GM10248 (cell line): ENCODE measurements around the gene LIF.

Experiments
- CTCF ChIA-PET: fragments of 300-600 bp; sonication (Branson Sonifier 250); formaldehyde crosslinking; extraction: SDS; loops from one replicate; lab custom pipeline; 2021; ENCODE audit warnings: antibody characterized with exemption; lab: Yijun Ruan, JAX
- POLR2A ChIA-PET: fragments of 350-650 bp; sonication (Branson Sonifier 250); formaldehyde crosslinking; extraction: SDS; loops from one replicate; lab custom pipeline; 2020; ENCODE audit warnings: antibody characterized with exemption; lab: Yijun Ruan, JAX
- DNase-seq: peaks from one replicate; pipeline ENCODE4 v3.0.0; 2012; ENCODE audit errors: extremely low spot score
- CTCF ChIP-seq: IDR thresholded peaks from 2 replicates; pipeline ENCODE4 v1.5.1; 2012; ENCODE audit warnings: mild to moderate bottlenecking, low read depth; ENCODE audit errors: extremely low read depth, missing control alignments, control extremely low read depth

LIF gene

GRCh38 chr22:30262112-30262511 is 15.6 kb upstream of the LIF start:
- no peak for TF ChIP-seq CTCF
- DNase-seq, result no peak
- ChIA-PET POLR2A (no interaction called here), CTCF (interaction anchor here (1.4 to 11.9 kb wide), 6 partner anchors 18 to 177 kb away, joined by 3 to 171 read pairs (median 8); partner anchors contain the start of genes CASTOR1 and RNF215)

DNA sequence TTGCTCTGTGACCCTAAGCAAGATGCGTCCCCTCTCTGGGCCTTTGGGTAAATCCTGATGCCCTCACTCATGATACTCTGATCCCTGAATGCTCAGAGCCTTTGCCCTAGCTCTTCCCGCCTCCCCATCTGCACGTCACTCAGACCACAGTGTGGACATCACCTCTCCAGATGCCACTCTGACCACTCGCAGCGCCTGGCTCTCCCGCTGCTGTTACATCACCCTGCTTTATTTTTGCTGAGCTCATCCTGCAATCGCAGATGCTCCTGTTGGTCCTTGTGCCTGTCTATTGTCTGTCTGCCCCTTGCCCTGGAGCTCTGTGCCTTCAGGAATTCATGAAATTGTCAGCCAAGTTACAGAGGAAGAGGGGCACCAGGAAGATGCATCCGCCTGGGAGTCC is 14.6 kb upstream of the LIF start:
- TF ChIP-seq CTCF, result no peak
- CTCF ChIA-PET, result interaction anchor here (0.7 to 11.9 kb wide), 14 partner anchors 15 to 225 kb away, joined by 3 to 171 read pairs (median 4); partner anchors contain the start of genes CASTOR1 and RNF215
- no peak for DNase-seq
- POLR2A ChIA-PET, result no interaction called here

- ChIA-PET CTCF (interaction anchor here (0.9 to 11.9 kb wide), 13 partner anchors 15 to 225 kb away, joined by 3 to 171 read pairs (median 4); partner anchors contain the start of genes CASTOR1 and RNF215), POLR2A (no interaction called here)
- DNase-seq, result no peak
- TF ChIP-seq CTCF, result no peak
These were observed 14.1 kb upstream of the LIF start for GRCh38 chr22:30260682-30261081.

GRCh38 chr22:30260276-30260675 is 13.7 kb upstream of the LIF start:
- ChIA-PET POLR2A (no interaction called here), CTCF (interaction anchor here (1.4 to 11.9 kb wide), 9 partner anchors 16 to 226 kb away, joined by 3 to 171 read pairs (median 9); partner anchors contain the start of genes CASTOR1 and RNF215)
- no peak for TF ChIP-seq CTCF
- no peak for DNase-seq

GRCh38 chr22:30254314-30254713 is 7.8 kb upstream of the LIF start:
- POLR2A ChIA-PET, result no interaction called here
- TF ChIP-seq CTCF, result no peak
- CTCF ChIA-PET, result interaction anchor here (1.4 to 4.5 kb wide), 6 partner anchors 10 to 157 kb away, joined by 4 to 101 read pairs (median 11); no protein-coding TSS in a partner anchor
- DNase-seq, result no peak

- POLR2A ChIA-PET, result interaction anchor here (0.6 kb wide), 1 partner anchor 14 kb away, joined by 3 read pairs; no protein-coding TSS in a partner anchor
- no peak for TF ChIP-seq CTCF
- CTCF ChIA-PET, result interaction anchor here (1.0 to 4.5 kb wide), 4 partner anchors 11 to 156 kb away, joined by 4 to 101 read pairs (median 20); partner anchors contain the start of gene CASTOR1
- DNase-seq, result no peak
These were observed 6.8 kb upstream of the LIF start for GRCh38 chr22:30253205-30253852.
